Fibroblast of lung (primary cell): ENCODE data around the gene WIPF1.

ENCODE experiments used
- CTCF ChIP-seq, 2 donors: IDR thresholded peaks in 1 of 2; conservative IDR thresholded peaks in 1 of 2; 1 replicate in 1 of 2; 2 replicates in 1 of 2; pipeline ENCODE4 v1.5.1; 2011 to 2012; ENCODE audit warnings: low read length in 2 of 2, control low read depth in 1 of 2, inconsistent platforms in 1 of 2, low read depth in 1 of 2, mild to moderate bottlenecking in 1 of 2
- EZH2 ChIP-seq: IDR thresholded peaks from 2 replicates; pipeline ENCODE4 v1.5.1; 2012; ENCODE audit warnings: low read length, control low read depth, mild to moderate bottlenecking; ENCODE audit errors: missing control alignments

- no peak for TF ChIP-seq CTCF (conservative IDR thresholded peaks at IDR 0.05 in 1 of 2, IDR thresholded peaks at IDR 0.05 in 1 of 2; ENCODE audit: low read depth in 1 of 2, low read length in 2 of 2)
- TF ChIP-seq EZH2: no peak
These were observed 20.6 kb upstream of the WIPF1 start for GRCh38 chr2:174618179-174618578.
